HL-60 (cell line): ENCODE measurements around the gene NCOR2.

Experiments
- POLR2AphosphoS5 ChIP-seq: IDR thresholded peaks from 2 replicates; pipeline ENCODE4 v1.6.1; 2012; ENCODE audit warnings: low read depth
- SPI1 ChIP-seq: IDR thresholded peaks from 2 replicates; pipeline ENCODE4 v1.6.1; 2012; ENCODE audit warnings: low read depth, mild to moderate bottlenecking, borderline replicate concordance
- TF ChIP-seq, protein P1 (sequence below): IDR thresholded peaks from one replicate; pipeline ENCODE4 v1.5.1; 2011; ENCODE audit warnings: low read length, control low read depth, inconsistent platforms; ENCODE audit not compliant: insufficient read depth

DNA sequence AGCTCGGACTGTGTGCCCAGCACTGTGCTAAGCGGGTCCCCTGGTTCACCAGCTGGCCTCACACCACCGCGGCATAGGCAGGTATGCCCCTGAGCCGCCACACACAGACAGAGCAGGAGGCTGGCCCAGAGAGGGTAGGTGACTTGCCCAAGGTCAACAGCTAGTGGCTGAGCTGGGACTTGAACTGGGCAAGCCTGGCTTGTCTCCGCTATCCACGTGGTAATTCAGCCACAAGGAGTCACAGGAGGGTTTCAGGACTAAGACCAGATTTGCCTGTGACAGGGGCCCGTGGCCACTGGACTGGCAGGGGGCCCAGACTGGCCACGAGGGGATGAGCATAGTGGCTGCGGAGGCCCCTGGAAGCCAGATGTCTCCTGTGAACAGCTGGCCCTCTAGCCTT lies 47.7 kb downstream of the NCOR2 start:
- TF ChIP-seq, protein P1, sequence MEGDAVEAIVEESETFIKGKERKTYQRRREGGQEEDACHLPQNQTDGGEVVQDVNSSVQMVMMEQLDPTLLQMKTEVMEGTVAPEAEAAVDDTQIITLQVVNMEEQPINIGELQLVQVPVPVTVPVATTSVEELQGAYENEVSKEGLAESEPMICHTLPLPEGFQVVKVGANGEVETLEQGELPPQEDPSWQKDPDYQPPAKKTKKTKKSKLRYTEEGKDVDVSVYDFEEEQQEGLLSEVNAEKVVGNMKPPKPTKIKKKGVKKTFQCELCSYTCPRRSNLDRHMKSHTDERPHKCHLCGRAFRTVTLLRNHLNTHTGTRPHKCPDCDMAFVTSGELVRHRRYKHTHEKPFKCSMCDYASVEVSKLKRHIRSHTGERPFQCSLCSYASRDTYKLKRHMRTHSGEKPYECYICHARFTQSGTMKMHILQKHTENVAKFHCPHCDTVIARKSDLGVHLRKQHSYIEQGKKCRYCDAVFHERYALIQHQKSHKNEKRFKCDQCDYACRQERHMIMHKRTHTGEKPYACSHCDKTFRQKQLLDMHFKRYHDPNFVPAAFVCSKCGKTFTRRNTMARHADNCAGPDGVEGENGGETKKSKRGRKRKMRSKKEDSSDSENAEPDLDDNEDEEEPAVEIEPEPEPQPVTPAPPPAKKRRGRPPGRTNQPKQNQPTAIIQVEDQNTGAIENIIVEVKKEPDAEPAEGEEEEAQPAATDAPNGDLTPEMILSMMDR: no peak
- TF ChIP-seq SPI1 (no peak), POLR2AphosphoS5 (no peak)
